ENCODE data around the gene MRPS10.

GRCh38 chr6:42188406-42188805 lies 29.3 kb downstream of the MRPS10 start:
- TF ChIP-seq, protein P1, sequence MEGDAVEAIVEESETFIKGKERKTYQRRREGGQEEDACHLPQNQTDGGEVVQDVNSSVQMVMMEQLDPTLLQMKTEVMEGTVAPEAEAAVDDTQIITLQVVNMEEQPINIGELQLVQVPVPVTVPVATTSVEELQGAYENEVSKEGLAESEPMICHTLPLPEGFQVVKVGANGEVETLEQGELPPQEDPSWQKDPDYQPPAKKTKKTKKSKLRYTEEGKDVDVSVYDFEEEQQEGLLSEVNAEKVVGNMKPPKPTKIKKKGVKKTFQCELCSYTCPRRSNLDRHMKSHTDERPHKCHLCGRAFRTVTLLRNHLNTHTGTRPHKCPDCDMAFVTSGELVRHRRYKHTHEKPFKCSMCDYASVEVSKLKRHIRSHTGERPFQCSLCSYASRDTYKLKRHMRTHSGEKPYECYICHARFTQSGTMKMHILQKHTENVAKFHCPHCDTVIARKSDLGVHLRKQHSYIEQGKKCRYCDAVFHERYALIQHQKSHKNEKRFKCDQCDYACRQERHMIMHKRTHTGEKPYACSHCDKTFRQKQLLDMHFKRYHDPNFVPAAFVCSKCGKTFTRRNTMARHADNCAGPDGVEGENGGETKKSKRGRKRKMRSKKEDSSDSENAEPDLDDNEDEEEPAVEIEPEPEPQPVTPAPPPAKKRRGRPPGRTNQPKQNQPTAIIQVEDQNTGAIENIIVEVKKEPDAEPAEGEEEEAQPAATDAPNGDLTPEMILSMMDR (IDR thresholded peaks at IDR 0.05), result no peak
- TF ChIP-seq POLR2A (IDR thresholded peaks at IDR 0.05), result no peak
